Stomach (tissue), 9 donors: ENCODE measurements around the gene SCFD2. TPM values are rescaled to one million over a fixed set of nuclear protein-coding genes. Genes with fewer than 3 reads are reported as not detected.
A peak's percentile ranks its signal among the peaks of the same experiment; 100 is the strongest.

Source experiments
- DNase-seq, 2 donors: peaks; one replicate each; pipeline versions ENCODE4 v3.0.0 to v3.0.0-alpha.2; 2013 to 2019
- H3K27ac ChIP-seq, 5 donors: fragments of 200-600 bp in 4 of 5; sonication (generic) in 4 of 5; one replicate each; pipeline ENCODE4 v1.5.1; 2013 to 2019; ENCODE audit warnings: mild to moderate bottlenecking in 1 of 5, moderate library complexity in 1 of 5
- H3K27me3 ChIP-seq, 3 donors: fragments of 200-600 bp; sonication (generic); one replicate each; pipeline ENCODE4 v1.5.1; 2017 to 2019; ENCODE audit warnings: mixed run types in 1 of 3
- H3K36me3 ChIP-seq, 4 donors: fragments of 200-600 bp; sonication (generic); 1 replicate in 3 of 4; 2 replicates in 1 of 4; pipeline ENCODE4 v1.5.1; 2016 to 2019
- H3K4me1 ChIP-seq, 4 donors: fragments of 200-600 bp; sonication (generic); one replicate each; pipeline ENCODE4 v1.5.1; 2016 to 2019
- H3K4me3 ChIP-seq, 4 donors: fragments of 200-600 bp; sonication (generic) in 3 of 4; one replicate each; pipeline ENCODE4 v1.5.1; 2016 to 2019; ENCODE audit warnings: mild to moderate bottlenecking in 1 of 4
- H3K9me3 ChIP-seq, 4 donors: fragments of 200-600 bp; sonication (generic); one replicate each; pipeline ENCODE4 v1.5.1; 2016 to 2019
- CTCF ChIP-seq, 7 experiments: fragments of 450-650 bp in 4 of 7; fragments of 200-600 bp in 3 of 7; sonication (generic) in 3 of 7; IDR thresholded peaks; one replicate each; pipeline ENCODE4 v1.5.1; 2016 to 2019; ENCODE audit warnings: antibody characterized with exemption in 7 of 7, control low read depth in 2 of 7, mild to moderate bottlenecking in 1 of 7
- EP300 ChIP-seq: sonication (generic); formaldehyde crosslinking; IDR thresholded peaks from one replicate; pipeline ENCODE4 v1.6.1; 2017; ENCODE audit warnings: antibody characterized with exemption
- POLR2A ChIP-seq, 4 donors: fragments of 450-650 bp; IDR thresholded peaks; one replicate each; pipeline ENCODE4 v1.6.1; 2016; ENCODE audit warnings: antibody characterized with exemption in 4 of 4, control low read depth in 2 of 4, mild to moderate bottlenecking in 1 of 4, moderate library complexity in 1 of 4
- POLR2AphosphoS5 ChIP-seq, 3 donors: sonication (generic); formaldehyde crosslinking; IDR thresholded peaks; one replicate each; pipeline ENCODE4 v1.6.1; 2016; ENCODE audit warnings: antibody characterized with exemption in 3 of 3
- WGBS, 5 donors: extraction: QIAGEN DNeasy Blood & Tissue Kit in 3 of 5; methylation state at CpG; one replicate each; pipeline versions ENCODE4 v1.1.5 to v1.1.7; 2013 to 2018; 5-methylcytosine and 5-hydroxymethylcytosine counted together
- intact Hi-C: fragments of 100-400 bp; cut with DNase I; formaldehyde crosslinking; loops from one replicate; pipeline ENCODE4 v1.15.1; 2023; ENCODE audit warnings: low total_unique reads
- polyA plus RNA-seq, 3 donors: library from polyadenylated mRNA; stranded (reverse); fragments of 200-250 nt; gene quantifications; one replicate each; pipeline ENCODE4 v1.2.3, GENCODE V29; 2013
- total RNA-seq, 5 donors: library from RNA; depleted of rRNA; stranded (reverse); fragments of >200 nt; gene quantifications; one replicate each; pipeline versions ENCODE4 v1.1.0 to v1.2.3, GENCODE V29; 2014 to 2016
- donor health status: healthy with polysubstance abuse.
- donor health status: Bipolar disorder and iron deficiency.
- donor health status: healthy.

Gene SCFD2
- total and polyA plus RNA-seq, 8 donors: 2.9 to 40.2 (median 11.1) TPM

GRCh38 chr4:53364624-53365023, 1.2 kb downstream of the SCFD2 start:
- no peak for TF ChIP-seq POLR2A (IDR thresholded peaks at IDR 0.05)
- TF ChIP-seq POLR2AphosphoS5 (IDR thresholded peaks at IDR 0.05): no peak
- no peak for TF ChIP-seq EP300
- WGBS, 5 donors: 25 to 42% (median 34%) methylated on average over 3 of the region's 3 CpGs

GRCh38 chr4:53362093-53362492, 3.8 kb downstream of the SCFD2 start:
- no peak for DNase-seq
- peaks cover 17 to 63% (median 43%) of the 10 kb centered on the region in 4 donors for H3K4me1 ChIP-seq
- no peak overlapping the region for H3K4me3 ChIP-seq
- 85 to 97% (median 90%) methylated on average over 1 of the region's 1 CpG for WGBS, 5 donors
- intact Hi-C loops: no loop called here
- no peaks in the 10 kb centered on the region for H3K9me3 ChIP-seq
- H3K27ac ChIP-seq: no peak overlapping the region
- no peaks in the 10 kb centered on the region for H3K36me3 ChIP-seq
- H3K27me3 ChIP-seq: no peaks in the 10 kb centered on the region
- TF ChIP-seq POLR2AphosphoS5 (IDR thresholded peaks at IDR 0.05) (no peak), POLR2A (IDR thresholded peaks at IDR 0.05) (no peak), CTCF (IDR thresholded peaks at IDR 0.05) (no peak), EP300 (no peak)

More at GRCh38 chr4:53364624-53365023, 1.2 kb downstream of the SCFD2 start:
- no peaks in the 10 kb centered on the region for H3K36me3 ChIP-seq
- intact Hi-C loops: no loop called here
- H3K4me3 ChIP-seq: peak overlapping the region; percentile 91 to 99 (median 96)
- H3K4me1 ChIP-seq: peaks cover 17 to 58% (median 43%) of the 10 kb centered on the region in 4 donors
- no peak for DNase-seq
- peaks cover 0 to 7% (median 0%) of the 10 kb centered on the region in 3 donors for H3K27me3 ChIP-seq
- no peak overlapping the region for H3K27ac ChIP-seq
- H3K9me3 ChIP-seq: no peaks in the 10 kb centered on the region

- no peaks in the 10 kb centered on the region for H3K27me3 ChIP-seq
- H3K4me1 ChIP-seq: peaks cover 17 to 60% (median 40%) of the 10 kb centered on the region in 4 donors
- TF ChIP-seq EP300 (no peak), POLR2A (IDR thresholded peaks at IDR 0.05) (no peak), POLR2AphosphoS5 (IDR thresholded peaks at IDR 0.05) (no peak), CTCF (IDR thresholded peaks at IDR 0.05) (no peak)
- no peaks in the 10 kb centered on the region for H3K36me3 ChIP-seq
- WGBS, 5 donors: 65 to 70% (median 67%) methylated on average over 3 of the region's 3 CpGs
- no peaks in the 10 kb centered on the region for H3K9me3 ChIP-seq
- DNase-seq: no peak
- intact Hi-C loops: no loop called here
- no peak overlapping the region for H3K4me3 ChIP-seq
- no peak overlapping the region for H3K27ac ChIP-seq
Observed at GRCh38 chr4:53361451-53361850, 4.4 kb downstream of the SCFD2 start.

GRCh38 chr4:53355930-53356521, 9.8 kb downstream of the SCFD2 start:
- Histone ChIP-seq H3K27ac (no peak overlapping the region), H3K36me3 (peaks cover 3 to 23% (median 19%) of the 10 kb centered on the region in 4 donors), H3K27me3 (no peaks in the 10 kb centered on the region), H3K4me1 (peaks cover 0 to 13% (median 1%) of the 10 kb centered on the region in 4 donors), H3K4me3 (no peak overlapping the region), H3K9me3 (no peaks in the 10 kb centered on the region)
- DNase-seq: no peak
- no peak for TF ChIP-seq POLR2AphosphoS5 (IDR thresholded peaks at IDR 0.05)
- no peak for TF ChIP-seq EP300
- TF ChIP-seq CTCF (IDR thresholded peaks at IDR 0.05): no peak
- no peak for TF ChIP-seq POLR2A (IDR thresholded peaks at IDR 0.05)
- intact Hi-C loops: no loop called here
